Neural progenitor cell (in vitro differentiated cells): ENCODE results near the gene CBLC. TPM values are rescaled to one million over a fixed set of nuclear protein-coding genes. Genes with fewer than 3 reads are reported as not detected.
A peak's percentile ranks its signal among the peaks of the same experiment; 100 is the strongest.
"Not testable (repeated sequence)": the region's sequence is repeated elsewhere in the genome, so short reads cannot be mapped to it uniquely, and the experiment has no call there.

Source experiments
- DNase-seq: peaks from one replicate; pipeline ENCODE4 v3.0.0-alpha.2; 2016; ENCODE audit warnings: low spot score
- H2AFZ ChIP-seq: fragments of 200-600 bp; sonication (generic); replicated peaks from 2 replicates; pipeline ENCODE4 v1.6.1; 2016; ENCODE audit warnings: antibody characterized with exemption
- H3F3A ChIP-seq: fragments of 200-600 bp; sonication (generic); 2 replicates; pipeline ENCODE4 v1.6.1; 2016; ENCODE audit warnings: antibody characterized with exemption, low read depth
- H3K27ac ChIP-seq: fragments of 200-600 bp; sonication (generic); 2 replicates; pipeline ENCODE4 v1.5.1; 2016; ENCODE audit warnings: mild to moderate bottlenecking
- H3K27me3 ChIP-seq: fragments of 200-600 bp; sonication (generic); 2 replicates; pipeline ENCODE4 v1.6.1; 2016; ENCODE audit warnings: mild to moderate bottlenecking, moderate library complexity
- H3K36me3 ChIP-seq: fragments of 200-600 bp; sonication (generic); 2 replicates; pipeline ENCODE4 v1.5.1; 2016
- H3K4me1 ChIP-seq: fragments of 200-600 bp; sonication (generic); 2 replicates; pipeline ENCODE4 v1.6.1; 2016; ENCODE audit warnings: mixed run types
- H3K4me2 ChIP-seq: fragments of 200-600 bp; sonication (generic); 2 replicates; pipeline ENCODE4 v1.6.1; 2016
- H3K4me3 ChIP-seq: fragments of 200-600 bp; sonication (generic); 2 replicates; pipeline ENCODE4 v1.5.1; 2016
- H3K79me2 ChIP-seq: fragments of 200-600 bp; sonication (generic); 2 replicates; pipeline ENCODE4 v1.6.1; 2016; ENCODE audit warnings: low read depth
- H3K9ac ChIP-seq: fragments of 200-600 bp; sonication (generic); 2 replicates; pipeline ENCODE4 v1.6.1; 2016
- H3K9me3 ChIP-seq: fragments of 200-600 bp; sonication (generic); 2 replicates; pipeline ENCODE4 v1.5.1; 2016; ENCODE audit warnings: low read depth
- H4K20me1 ChIP-seq: fragments of 200-600 bp; sonication (generic); 2 replicates; pipeline ENCODE4 v1.6.1; 2016; ENCODE audit warnings: low read depth
- H3K27ac Mint-ChIP-seq: 3 replicates; pipeline ENCODE4 v1.8.0; 2021; ENCODE audit warnings: mixed read lengths
- H3K27me3 Mint-ChIP-seq: 2 replicates; pipeline ENCODE4 v1.8.0; 2022; ENCODE audit warnings: low read depth, mild to moderate bottlenecking, inconsistent platforms, moderate library complexity, mixed read lengths; ENCODE audit not compliant: insufficient read depth
- H3K36me3 Mint-ChIP-seq: 3 replicates; pipeline ENCODE4 v1.8.0; 2021; ENCODE audit warnings: mixed read lengths
- H3K4me1 Mint-ChIP-seq: 3 replicates; pipeline ENCODE4 v1.8.0; 2021; ENCODE audit warnings: mixed read lengths
- H3K4me3 Mint-ChIP-seq: 3 replicates; pipeline ENCODE4 v1.8.0; 2021; ENCODE audit warnings: mild to moderate bottlenecking, moderate library complexity, mixed read lengths
- H3K9me3 Mint-ChIP-seq: 3 replicates; pipeline ENCODE4 v1.8.0; 2020; ENCODE audit warnings: mixed read lengths
- EZH2 ChIP-seq: fragments of 200-600 bp; sonication (generic); IDR thresholded peaks from 2 replicates; pipeline ENCODE4 v1.6.1; 2017; ENCODE audit warnings: antibody characterized with exemption, mild to moderate bottlenecking, moderate library complexity
- EZH2phosphoT487 ChIP-seq: fragments of 200-600 bp; sonication (generic); IDR thresholded peaks from 2 replicates; pipeline ENCODE4 v1.6.1; 2017; ENCODE audit warnings: antibody characterized with exemption
- total RNA-seq: library from RNA; depleted of rRNA; stranded (reverse); fragments of >200 nt; gene quantifications from 2 replicates; pipeline ENCODE4 v1.2.3, GENCODE V29; 2015; ENCODE audit warnings: low replicate concordance
- TF ChIP-seq, protein P1 (sequence below): fragments of 200-600 bp; sonication (generic); IDR thresholded peaks from 2 replicates; pipeline ENCODE4 v1.5.1; 2017; ENCODE audit warnings: antibody characterized with exemption, mild to moderate bottlenecking

CBLC gene
- total RNA-seq, 1 donor from 2014 or later: 1.5 TPM

DNA sequence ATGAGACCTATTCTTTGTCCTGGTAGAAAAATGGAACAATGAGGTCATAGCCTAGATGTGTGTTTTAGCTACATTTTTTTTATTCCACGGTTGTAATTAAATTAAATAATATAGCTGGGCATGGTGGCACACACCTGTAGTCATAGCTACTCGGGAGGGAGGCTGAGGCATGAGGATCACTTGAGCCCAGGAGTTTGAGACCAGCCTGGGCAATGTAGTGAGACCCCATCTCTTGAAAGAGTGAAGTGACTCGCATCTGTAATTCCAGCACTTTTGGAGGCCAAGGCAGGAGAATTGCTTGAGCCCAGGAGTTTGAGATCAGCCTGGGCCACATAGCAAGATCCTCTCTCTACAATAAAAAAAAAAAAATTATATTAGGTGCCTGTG is 11.7 kb upstream of the CBLC start:
- Histone ChIP-seq H3K27me3 (peaks cover 4% of the 10 kb centered on the region), H3K4me2 (no peak overlapping the region), H3K36me3 (no peaks in the 10 kb centered on the region), H2AFZ (no peak overlapping the region), H3K9me3 (no peaks in the 10 kb centered on the region), H3K9ac (no peak overlapping the region), H3K4me3 (no peak overlapping the region), H3F3A (no peaks in the 10 kb centered on the region), H3K4me1 (no peaks in the 10 kb centered on the region), H3K27ac (no peak overlapping the region), H4K20me1 (no peaks in the 10 kb centered on the region), H3K79me2 (no peaks in the 10 kb centered on the region)
- Mint-ChIP-seq H3K4me3 (no peak overlapping the region), H3K27ac (no peak overlapping the region), H3K4me1 (peaks cover 2% of the 10 kb centered on the region), H3K36me3 (no peaks in the 10 kb centered on the region), H3K27me3 (peaks cover 10% of the 10 kb centered on the region), H3K9me3 (peaks cover 7% of the 10 kb centered on the region)
- TF ChIP-seq EZH2: no peak
- no peak for TF ChIP-seq EZH2phosphoT487
- TF ChIP-seq, protein P1, sequence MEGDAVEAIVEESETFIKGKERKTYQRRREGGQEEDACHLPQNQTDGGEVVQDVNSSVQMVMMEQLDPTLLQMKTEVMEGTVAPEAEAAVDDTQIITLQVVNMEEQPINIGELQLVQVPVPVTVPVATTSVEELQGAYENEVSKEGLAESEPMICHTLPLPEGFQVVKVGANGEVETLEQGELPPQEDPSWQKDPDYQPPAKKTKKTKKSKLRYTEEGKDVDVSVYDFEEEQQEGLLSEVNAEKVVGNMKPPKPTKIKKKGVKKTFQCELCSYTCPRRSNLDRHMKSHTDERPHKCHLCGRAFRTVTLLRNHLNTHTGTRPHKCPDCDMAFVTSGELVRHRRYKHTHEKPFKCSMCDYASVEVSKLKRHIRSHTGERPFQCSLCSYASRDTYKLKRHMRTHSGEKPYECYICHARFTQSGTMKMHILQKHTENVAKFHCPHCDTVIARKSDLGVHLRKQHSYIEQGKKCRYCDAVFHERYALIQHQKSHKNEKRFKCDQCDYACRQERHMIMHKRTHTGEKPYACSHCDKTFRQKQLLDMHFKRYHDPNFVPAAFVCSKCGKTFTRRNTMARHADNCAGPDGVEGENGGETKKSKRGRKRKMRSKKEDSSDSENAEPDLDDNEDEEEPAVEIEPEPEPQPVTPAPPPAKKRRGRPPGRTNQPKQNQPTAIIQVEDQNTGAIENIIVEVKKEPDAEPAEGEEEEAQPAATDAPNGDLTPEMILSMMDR: no peak
- DNase-seq: no peak

DNA sequence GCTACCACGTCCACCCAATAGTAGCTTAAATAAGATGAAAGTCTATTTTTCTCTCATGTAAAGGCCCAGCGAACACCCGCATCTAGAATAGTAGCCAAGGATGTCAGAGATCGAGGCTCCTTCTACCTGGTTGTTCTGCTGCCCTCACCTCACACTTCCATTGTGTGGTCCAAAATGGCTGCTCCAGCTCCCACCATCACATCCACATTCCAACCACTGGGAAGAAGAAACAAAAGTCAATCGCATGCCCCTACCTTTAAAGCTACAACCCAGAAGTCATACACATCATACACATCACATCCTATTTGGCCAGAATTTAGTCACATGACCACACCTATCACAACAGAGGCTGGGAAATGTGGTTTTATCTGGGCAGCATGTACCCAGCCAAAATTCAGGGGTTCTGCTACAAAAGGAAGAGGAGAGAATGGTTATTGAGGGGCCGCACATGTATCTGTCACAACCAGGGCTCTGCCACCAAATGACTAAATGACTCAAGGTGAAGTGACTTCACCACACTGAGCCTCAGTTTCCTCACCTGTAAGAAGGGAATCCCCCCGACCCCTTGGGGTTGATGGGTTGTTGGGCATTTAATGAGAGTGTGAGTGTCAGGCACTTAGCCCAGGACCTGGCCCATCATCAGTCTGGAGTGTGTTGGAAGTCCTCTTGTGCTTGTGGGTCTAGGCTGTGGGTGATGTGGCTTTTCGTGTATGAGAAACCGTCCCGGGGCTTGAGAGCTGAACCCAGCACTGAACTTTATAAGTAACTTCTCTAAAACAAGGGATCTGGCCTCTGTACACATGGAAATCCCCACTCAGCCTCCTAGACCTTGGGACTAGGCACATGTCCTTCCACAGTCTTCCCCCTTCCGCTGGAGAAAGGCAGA is 10.2 kb upstream of the CBLC start:
- Mint-ChIP-seq H3K36me3 (no peaks in the 10 kb centered on the region), H3K27ac (no peak overlapping the region), H3K9me3 (peaks cover 7% of the 10 kb centered on the region), H3K4me3 (no peak overlapping the region), H3K4me1 (peaks cover 2% of the 10 kb centered on the region), H3K27me3 (peaks cover 11% of the 10 kb centered on the region)
- no peak overlapping the region for H3K9ac ChIP-seq
- no peak overlapping the region for H3K4me3 ChIP-seq
- H3K27me3 ChIP-seq: peaks cover 4% of the 10 kb centered on the region
- H3K9me3 ChIP-seq: no peaks in the 10 kb centered on the region
- no peak overlapping the region for H3K27ac ChIP-seq
- H3F3A ChIP-seq: no peaks in the 10 kb centered on the region
- DNase-seq: no peak
- H3K79me2 ChIP-seq: no peaks in the 10 kb centered on the region
- no peaks in the 10 kb centered on the region for H3K4me1 ChIP-seq
- no peak overlapping the region for H3K4me2 ChIP-seq
- H4K20me1 ChIP-seq: no peaks in the 10 kb centered on the region
- H2AFZ ChIP-seq: no peak overlapping the region
- TF ChIP-seq EZH2phosphoT487: no peak
- no peak for TF ChIP-seq EZH2
- TF ChIP-seq, protein P1: no peak
- H3K36me3 ChIP-seq: no peaks in the 10 kb centered on the region

DNA sequence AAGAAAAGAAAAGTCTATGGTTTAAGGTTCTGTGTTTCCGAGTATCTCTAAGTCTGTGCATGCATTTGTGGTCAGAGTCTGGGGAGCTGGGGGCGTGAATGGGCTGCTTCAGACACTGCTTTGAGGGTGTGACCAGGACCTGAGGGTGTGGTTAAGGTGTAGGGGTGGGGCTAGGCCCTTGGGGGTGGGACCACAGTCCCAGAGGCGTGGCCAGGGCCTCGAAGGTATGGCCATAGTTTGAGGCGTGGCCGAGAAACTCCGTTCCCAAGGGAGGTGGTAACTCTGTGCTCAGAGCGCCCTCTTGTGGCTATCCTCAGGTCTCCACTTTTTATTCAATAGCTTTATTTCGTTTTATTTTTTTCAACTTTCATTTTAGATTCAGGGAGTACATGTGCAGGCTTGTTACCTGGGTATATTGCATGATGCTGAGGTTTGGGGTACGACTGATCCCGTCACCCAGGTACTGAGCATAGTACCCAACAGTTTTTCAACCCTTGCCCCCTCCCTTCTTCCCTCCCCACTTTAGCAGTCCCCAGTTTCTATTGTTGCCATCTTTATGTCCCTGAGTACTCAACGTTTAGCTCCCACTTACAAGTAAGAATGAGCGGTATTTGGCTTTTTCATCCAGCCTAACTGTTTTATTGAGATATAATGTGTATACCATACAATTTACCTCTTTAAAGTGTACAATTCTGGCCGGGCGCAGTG is 7.0 kb upstream of the CBLC start:
- no peak overlapping the region for H3K27ac Mint-ChIP-seq
- no peak overlapping the region for H3K4me2 ChIP-seq
- no peak for TF ChIP-seq EZH2phosphoT487
- TF ChIP-seq, protein P1: peak; percentile 89

DNA sequence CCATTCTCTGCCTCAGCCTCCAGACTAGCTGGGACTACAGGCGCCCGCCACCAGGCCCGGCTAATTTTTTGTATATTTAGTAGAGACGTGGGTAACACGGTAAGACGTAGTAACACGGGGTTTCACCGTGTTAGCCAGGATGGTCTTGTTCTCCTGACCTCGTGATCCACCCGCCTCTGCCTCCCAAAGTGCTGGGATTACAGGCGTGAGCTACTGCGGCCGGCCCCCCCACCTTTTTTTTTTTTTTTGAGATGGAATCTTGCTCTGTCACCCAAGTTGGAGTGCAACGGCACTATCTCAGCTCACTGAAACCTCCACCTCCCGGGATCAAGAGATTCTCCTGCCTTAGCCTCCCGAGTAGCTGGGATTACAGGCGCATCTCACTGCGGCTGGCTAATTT is 5.5 kb upstream of the CBLC start:
- H4K20me1 ChIP-seq, H3K9me3 Mint-ChIP-seq, H3K27ac ChIP-seq, H3K4me1 Mint-ChIP-seq, H3K79me2 ChIP-seq, H3K9ac ChIP-seq, H3K4me2 ChIP-seq, H3K27me3 Mint-ChIP-seq, DNase-seq, H3K27ac Mint-ChIP-seq, H3K36me3 ChIP-seq, H3K4me1 ChIP-seq, H3K27me3 ChIP-seq, H3K9me3 ChIP-seq, H2AFZ ChIP-seq, H3K4me3 Mint-ChIP-seq, H3K4me3 ChIP-seq, H3F3A ChIP-seq, H3K36me3 Mint-ChIP-seq: not testable (repeated sequence)

More for the DNA sequence above, 7.0 kb upstream of the CBLC start:
- no peaks in the 10 kb centered on the region for H3K36me3 Mint-ChIP-seq
- Histone ChIP-seq H3K9ac (no peak overlapping the region), H3K9me3 (no peaks in the 10 kb centered on the region), H4K20me1 (no peaks in the 10 kb centered on the region), H3K27me3 (no peaks in the 10 kb centered on the region), H2AFZ (peak overlapping the region; percentile 35), H3K4me1 (no peaks in the 10 kb centered on the region), H3F3A (no peaks in the 10 kb centered on the region), H3K36me3 (no peaks in the 10 kb centered on the region), H3K79me2 (no peaks in the 10 kb centered on the region), H3K27ac (no peak overlapping the region), H3K4me3 (no peak overlapping the region)
- DNase-seq: peak; percentile 97
- no peaks in the 10 kb centered on the region for H3K4me1 Mint-ChIP-seq
- peaks cover 7% of the 10 kb centered on the region for H3K9me3 Mint-ChIP-seq
- H3K4me3 Mint-ChIP-seq: peak overlapping the region; percentile 13
- peaks cover 6% of the 10 kb centered on the region for H3K27me3 Mint-ChIP-seq
